HEK293 (cell line): ENCODE measurements around the gene BCAT1.

Experiments
- CTCF ChIA-PET: fragments of 350-600 bp; formaldehyde crosslinking; extraction: SDS; loops from one replicate; lab custom pipeline; 2021; ENCODE audit warnings: antibody characterized with exemption; lab: Yijun Ruan, JAX
- POLR2A ChIA-PET: fragments of 300-600 bp; formaldehyde crosslinking; extraction: SDS; loops from one replicate; lab custom pipeline; 2020; ENCODE audit warnings: antibody characterized with exemption, inconsistent platforms; lab: Yijun Ruan, JAX
- H3K27ac ChIP-seq: fragments of 200-500 bp; sonication (Bioruptor generic); 2 replicates; pipeline ENCODE4 v1.5.1; 2014; ENCODE audit warnings: low read depth, low read length, control low read depth, inconsistent platforms; ENCODE audit errors: extremely low read depth
- H3K36me3 ChIP-seq, 2 experiments: fragments of 200-500 bp in 1 of 2; sonication (Bioruptor generic) in 1 of 2; 1 replicate in 1 of 2; 2 replicates in 1 of 2; pipeline ENCODE4 v1.5.1; 2014 to 2017; ENCODE audit warnings: inconsistent platforms in 2 of 2, low read length in 2 of 2; ENCODE audit not compliant: control insufficient read depth in 2 of 2, insufficient read depth in 1 of 2
- H3K4me1 ChIP-seq: fragments of 200-500 bp; sonication (Bioruptor generic); 2 replicates; pipeline ENCODE4 v1.5.1; 2014; ENCODE audit warnings: mild to moderate bottlenecking, low read length, inconsistent platforms; ENCODE audit not compliant: control insufficient read depth, insufficient read depth
- H3K4me3 ChIP-seq: 2 replicates; pipeline ENCODE4 v1.5.1; 2011; ENCODE audit warnings: low read depth, mild to moderate bottlenecking, control low read depth, low read length, moderate library complexity
- H3K9me3 ChIP-seq: fragments of 200-500 bp; sonication (Bioruptor generic); 2 replicates; pipeline ENCODE4 v1.5.1; 2014; ENCODE audit warnings: low read depth, low read length, inconsistent platforms; ENCODE audit not compliant: control insufficient read depth, insufficient read depth
- BCL11B ChIP-seq: fragments of 450-650 bp; formaldehyde crosslinking; IDR thresholded peaks from 2 replicates; pipeline ENCODE4 v1.5.1; 2016; ENCODE audit warnings: low read depth, missing biosample characterization, missing genetic modification characterization
- KLF16 ChIP-seq: fragments of 450-650 bp; formaldehyde crosslinking; IDR thresholded peaks from 2 replicates; pipeline ENCODE4 v1.5.1; 2017; ENCODE audit warnings: missing biosample characterization, missing genetic modification characterization
- SCRT2 ChIP-seq: fragments of 450-650 bp; formaldehyde crosslinking; IDR thresholded peaks from 2 replicates; pipeline ENCODE4 v1.5.1; 2016; ENCODE audit warnings: missing biosample characterization, missing genetic modification characterization
- ZBTB1 ChIP-seq: fragments of 450-650 bp; formaldehyde crosslinking; IDR thresholded peaks from 2 replicates; pipeline ENCODE4 v1.5.1; 2016; ENCODE audit warnings: missing biosample characterization, missing genetic modification characterization
- ZEB2 ChIP-seq: fragments of 450-650 bp; formaldehyde crosslinking; IDR thresholded peaks from 2 replicates; pipeline ENCODE4 v1.5.1; 2016; ENCODE audit warnings: missing biosample characterization, missing genetic modification characterization
- ZFP41 ChIP-seq: fragments of 450-650 bp; formaldehyde crosslinking; IDR thresholded peaks from 2 replicates; pipeline ENCODE4 v1.5.1; 2016; ENCODE audit warnings: missing biosample characterization, missing genetic modification characterization, borderline replicate concordance
- ZNF184 ChIP-seq: fragments of 450-650 bp; IDR thresholded peaks from 2 replicates; pipeline ENCODE4 v1.5.1; 2018; ENCODE audit warnings: missing biosample characterization, mild to moderate bottlenecking, missing genetic modification characterization
- ZNF324 ChIP-seq: fragments of 450-650 bp; formaldehyde crosslinking; IDR thresholded peaks from 2 replicates; pipeline ENCODE4 v1.5.1; 2016; ENCODE audit warnings: missing biosample characterization, missing genetic modification characterization
- ZNF394 ChIP-seq: fragments of 450-650 bp; formaldehyde crosslinking; IDR thresholded peaks from 2 replicates; pipeline ENCODE4 v1.5.1; 2016; ENCODE audit warnings: missing biosample characterization, missing genetic modification characterization, mild to moderate bottlenecking, moderate library complexity, borderline replicate concordance
- ZNF561 ChIP-seq: fragments of 450-650 bp; IDR thresholded peaks from 2 replicates; pipeline ENCODE4 v1.5.1; 2018; ENCODE audit warnings: missing biosample characterization, missing genetic modification characterization, borderline replicate concordance
- ZNF600 ChIP-seq: fragments of 450-650 bp; formaldehyde crosslinking; IDR thresholded peaks from 2 replicates; pipeline ENCODE4 v1.5.1; 2016; ENCODE audit warnings: missing biosample characterization, missing genetic modification characterization
- ZNF626 ChIP-seq: fragments of 450-650 bp; sonication (Bioruptor Pico); formaldehyde crosslinking; IDR thresholded peaks from 2 replicates; pipeline ENCODE4 v1.5.1; 2018; ENCODE audit warnings: missing biosample characterization, missing genetic modification characterization, inconsistent platforms
- ZNF629 ChIP-seq: fragments of 450-650 bp; formaldehyde crosslinking; IDR thresholded peaks from 2 replicates; pipeline ENCODE4 v1.5.1; 2017; ENCODE audit warnings: missing biosample characterization, missing genetic modification characterization
- ZNF639 ChIP-seq: fragments of 450-650 bp; formaldehyde crosslinking; IDR thresholded peaks from 2 replicates; pipeline ENCODE4 v1.5.1; 2016; ENCODE audit warnings: missing biosample characterization, missing genetic modification characterization
- ZNF654 ChIP-seq: fragments of 450-650 bp; formaldehyde crosslinking; IDR thresholded peaks from 2 replicates; pipeline ENCODE4 v1.5.1; 2016; ENCODE audit warnings: low read depth, missing biosample characterization, missing genetic modification characterization
- ZNF843 ChIP-seq: fragments of 450-650 bp; formaldehyde crosslinking; IDR thresholded peaks from 2 replicates; pipeline ENCODE4 v1.5.1; 2016; ENCODE audit warnings: missing biosample characterization, missing genetic modification characterization
- ZXDB ChIP-seq: fragments of 450-650 bp; formaldehyde crosslinking; IDR thresholded peaks from 2 replicates; pipeline ENCODE4 v1.5.1; 2016; ENCODE audit warnings: missing biosample characterization, missing genetic modification characterization
- TF ChIP-seq, protein P1 (sequence below): fragments of 450-650 bp; formaldehyde crosslinking; IDR thresholded peaks from 2 replicates; pipeline ENCODE4 v1.5.1; 2016; ENCODE audit warnings: missing biosample characterization, missing genetic modification characterization
- TF ChIP-seq, protein P2 (sequence below): fragments of 450-650 bp; formaldehyde crosslinking; IDR thresholded peaks from 2 replicates; pipeline ENCODE4 v1.5.1; 2016; ENCODE audit warnings: missing biosample characterization, missing genetic modification characterization
- TF ChIP-seq, protein P3 (sequence below): fragments of 450-650 bp; formaldehyde crosslinking; IDR thresholded peaks from 2 replicates; pipeline ENCODE4 v1.5.1; 2016; ENCODE audit warnings: missing biosample characterization, missing genetic modification characterization
- TF ChIP-seq, protein P4 (sequence below): fragments of 450-650 bp; formaldehyde crosslinking; IDR thresholded peaks from 2 replicates; pipeline ENCODE4 v1.5.1; 2017; ENCODE audit warnings: missing biosample characterization, missing genetic modification characterization

Gene BCAT1

GRCh38 chr12:24895612-24896011 is 53.3 kb downstream of the BCAT1 start:
- Histone ChIP-seq H3K27ac (no peak overlapping the region), H3K36me3 (no peaks in the 10 kb centered on the region), H3K4me3 (no peak overlapping the region), H3K9me3 (no peaks in the 10 kb centered on the region), H3K4me1 (peaks cover 2% of the 10 kb centered on the region; the same call in 1 of the 2 replicates)
- CTCF ChIA-PET: interaction anchor here (0.9 kb wide), 1 partner anchor 8 kb away, joined by 4 read pairs; no protein-coding TSS in a partner anchor
- POLR2A ChIA-PET: no interaction called here
- TF ChIP-seq, protein P1, sequence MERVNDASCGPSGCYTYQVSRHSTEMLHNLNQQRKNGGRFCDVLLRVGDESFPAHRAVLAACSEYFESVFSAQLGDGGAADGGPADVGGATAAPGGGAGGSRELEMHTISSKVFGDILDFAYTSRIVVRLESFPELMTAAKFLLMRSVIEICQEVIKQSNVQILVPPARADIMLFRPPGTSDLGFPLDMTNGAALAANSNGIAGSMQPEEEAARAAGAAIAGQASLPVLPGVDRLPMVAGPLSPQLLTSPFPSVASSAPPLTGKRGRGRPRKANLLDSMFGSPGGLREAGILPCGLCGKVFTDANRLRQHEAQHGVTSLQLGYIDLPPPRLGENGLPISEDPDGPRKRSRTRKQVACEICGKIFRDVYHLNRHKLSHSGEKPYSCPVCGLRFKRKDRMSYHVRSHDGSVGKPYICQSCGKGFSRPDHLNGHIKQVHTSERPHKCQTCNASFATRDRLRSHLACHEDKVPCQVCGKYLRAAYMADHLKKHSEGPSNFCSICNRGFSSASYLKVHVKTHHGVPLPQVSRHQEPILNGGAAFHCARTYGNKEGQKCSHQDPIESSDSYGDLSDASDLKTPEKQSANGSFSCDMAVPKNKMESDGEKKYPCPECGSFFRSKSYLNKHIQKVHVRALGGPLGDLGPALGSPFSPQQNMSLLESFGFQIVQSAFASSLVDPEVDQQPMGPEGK (tag by site-specific recombination): no peak
- TF ChIP-seq ZXDB (no peak), ZNF654 (tag by site-specific recombination) (no peak), ZFP41 (tag by site-specific recombination) (no peak), ZNF324 (tag by site-specific recombination) (no peak), ZNF639 (tag by site-specific recombination) (no peak), ZNF626 (no peak), ZNF600 (tag by site-specific recombination) (0 out of 2 replicates have a peak, but pooled peaks have one; percentile 11), ZNF843 (tag by site-specific recombination) (no peak), ZBTB1 (no peak), BCL11B (no peak), ZNF561 (no peak), KLF16 (no peak), ZNF394 (tag by site-specific recombination) (no peak), ZNF184 (tag by site-specific recombination) (no peak), SCRT2 (tag by site-specific recombination) (0 out of 2 replicates have a peak, but pooled peaks have one; percentile 2), ZEB2 (0 out of 2 replicates have a peak, but pooled peaks have one; percentile 30), ZNF629 (tag by site-specific recombination) (peak; percentile 73)
- TF ChIP-seq, protein P2, sequence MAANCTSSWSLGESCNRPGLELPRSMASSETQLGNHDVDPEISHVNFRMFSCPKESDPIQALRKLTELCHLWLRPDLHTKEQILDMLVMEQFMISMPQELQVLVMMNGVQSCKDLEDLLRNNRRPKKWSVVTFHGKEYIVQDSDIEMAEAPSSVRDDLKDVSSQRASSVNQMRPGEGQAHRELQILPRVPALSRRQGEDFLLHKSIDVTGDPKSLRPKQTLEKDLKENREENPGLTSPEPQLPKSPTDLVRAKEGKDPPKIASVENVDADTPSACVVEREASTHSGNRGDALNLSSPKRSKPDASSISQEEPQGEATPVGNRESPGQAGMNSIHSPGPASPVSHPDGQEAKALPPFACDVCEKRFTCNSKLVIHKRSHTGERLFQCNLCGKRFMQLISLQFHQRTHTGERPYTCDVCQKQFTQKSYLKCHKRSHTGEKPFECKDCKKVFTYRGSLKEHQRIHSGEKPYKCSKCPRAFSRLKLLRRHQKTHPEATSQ (tag by site-specific recombination): no peak
- TF ChIP-seq, protein P3, sequence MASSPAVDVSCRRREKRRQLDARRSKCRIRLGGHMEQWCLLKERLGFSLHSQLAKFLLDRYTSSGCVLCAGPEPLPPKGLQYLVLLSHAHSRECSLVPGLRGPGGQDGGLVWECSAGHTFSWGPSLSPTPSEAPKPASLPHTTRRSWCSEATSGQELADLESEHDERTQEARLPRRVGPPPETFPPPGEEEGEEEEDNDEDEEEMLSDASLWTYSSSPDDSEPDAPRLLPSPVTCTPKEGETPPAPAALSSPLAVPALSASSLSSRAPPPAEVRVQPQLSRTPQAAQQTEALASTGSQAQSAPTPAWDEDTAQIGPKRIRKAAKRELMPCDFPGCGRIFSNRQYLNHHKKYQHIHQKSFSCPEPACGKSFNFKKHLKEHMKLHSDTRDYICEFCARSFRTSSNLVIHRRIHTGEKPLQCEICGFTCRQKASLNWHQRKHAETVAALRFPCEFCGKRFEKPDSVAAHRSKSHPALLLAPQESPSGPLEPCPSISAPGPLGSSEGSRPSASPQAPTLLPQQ (tag by site-specific recombination): 0 out of 2 replicates have a peak, but pooled peaks have one; percentile 24
- TF ChIP-seq, protein P4, sequence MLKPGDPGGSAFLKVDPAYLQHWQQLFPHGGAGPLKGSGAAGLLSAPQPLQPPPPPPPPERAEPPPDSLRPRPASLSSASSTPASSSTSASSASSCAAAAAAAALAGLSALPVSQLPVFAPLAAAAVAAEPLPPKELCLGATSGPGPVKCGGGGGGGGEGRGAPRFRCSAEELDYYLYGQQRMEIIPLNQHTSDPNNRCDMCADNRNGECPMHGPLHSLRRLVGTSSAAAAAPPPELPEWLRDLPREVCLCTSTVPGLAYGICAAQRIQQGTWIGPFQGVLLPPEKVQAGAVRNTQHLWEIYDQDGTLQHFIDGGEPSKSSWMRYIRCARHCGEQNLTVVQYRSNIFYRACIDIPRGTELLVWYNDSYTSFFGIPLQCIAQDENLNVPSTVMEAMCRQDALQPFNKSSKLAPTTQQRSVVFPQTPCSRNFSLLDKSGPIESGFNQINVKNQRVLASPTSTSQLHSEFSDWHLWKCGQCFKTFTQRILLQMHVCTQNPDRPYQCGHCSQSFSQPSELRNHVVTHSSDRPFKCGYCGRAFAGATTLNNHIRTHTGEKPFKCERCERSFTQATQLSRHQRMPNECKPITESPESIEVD: peak; percentile 88
